Cardiac fibroblast (primary cell): ENCODE results near the gene PKP4.
A peak's percentile ranks its signal among the peaks of the same experiment; 100 is the strongest.
"Not testable (repeated sequence)": the region's sequence is repeated elsewhere in the genome, so short reads cannot be mapped to it uniquely, and the experiment has no call there.

ENCODE experiments used
- DNase-seq, 2 donors: peaks; one replicate each; pipeline versions ENCODE4 v3.0.0 to v3.0.0-alpha.2; 2010; ENCODE audit warnings: low read depth in 2 of 2
- H3K4me3 ChIP-seq, 2 donors: replicated peaks in 1 of 2; 1 replicate in 1 of 2; 2 replicates in 1 of 2; pipeline ENCODE4 v1.5.1; 2011; ENCODE audit warnings: low read depth in 2 of 2, low read length in 2 of 2, mild to moderate bottlenecking in 2 of 2, moderate library complexity in 1 of 2
- CTCF ChIP-seq: IDR thresholded peaks from one replicate; pipeline ENCODE4 v1.5.1; 2011; ENCODE audit warnings: low read depth, mild to moderate bottlenecking, low read length, inconsistent platforms

PKP4 gene

GRCh38 chr2:158413581-158413980, 43.2 kb upstream of the PKP4 start:
- no peak overlapping the region for H3K4me3 ChIP-seq
- DNase-seq = peak in 1 of 2 donors; percentile 27

GRCh38 chr2:158414538-158414937, 42.2 kb upstream of the PKP4 start:
- H3K4me3 ChIP-seq = no peak overlapping the region
- no peak for TF ChIP-seq CTCF
- DNase-seq = peak; percentile 5 to 80

More at GRCh38 chr2:158413581-158413980, 43.2 kb upstream of the PKP4 start:
- TF ChIP-seq CTCF = no peak

- no peak overlapping the region for H3K4me3 ChIP-seq
- DNase-seq = no peak
- TF ChIP-seq CTCF = no peak
Observed at GRCh38 chr2:158432117-158432516, 24.6 kb upstream of the PKP4 start.

GRCh38 chr2:158433716-158434115, 23.0 kb upstream of the PKP4 start:
- DNase-seq, H3K4me3 ChIP-seq: not testable (repeated sequence)

GRCh38 chr2:158439062-158439461, 17.7 kb upstream of the PKP4 start:
- DNase-seq, H3K4me3 ChIP-seq: not testable (repeated sequence)

GRCh38 chr2:158443606-158444005, 13.1 kb upstream of the PKP4 start:
- DNase-seq = no peak
- no peak for TF ChIP-seq CTCF
- no peak overlapping the region for H3K4me3 ChIP-seq

GRCh38 chr2:158457092-158457825, 507 bp downstream of the PKP4 start:
- DNase-seq = peak; percentile 60 to 67
- TF ChIP-seq CTCF = peak; percentile 0
- peak overlapping the region; percentile 92 to 93 for H3K4me3 ChIP-seq
